ENCODE results near the gene HOXB9. TPM values are rescaled to one million over a fixed set of nuclear protein-coding genes. Genes with fewer than 3 reads are reported as not detected.

HOXB9 gene
- total RNA-seq, 1 donor from 2014 or later = not detected

- no peaks in the 10 kb centered on the region for H3K36me3 ChIP-seq
- TF ChIP-seq, protein P1, sequence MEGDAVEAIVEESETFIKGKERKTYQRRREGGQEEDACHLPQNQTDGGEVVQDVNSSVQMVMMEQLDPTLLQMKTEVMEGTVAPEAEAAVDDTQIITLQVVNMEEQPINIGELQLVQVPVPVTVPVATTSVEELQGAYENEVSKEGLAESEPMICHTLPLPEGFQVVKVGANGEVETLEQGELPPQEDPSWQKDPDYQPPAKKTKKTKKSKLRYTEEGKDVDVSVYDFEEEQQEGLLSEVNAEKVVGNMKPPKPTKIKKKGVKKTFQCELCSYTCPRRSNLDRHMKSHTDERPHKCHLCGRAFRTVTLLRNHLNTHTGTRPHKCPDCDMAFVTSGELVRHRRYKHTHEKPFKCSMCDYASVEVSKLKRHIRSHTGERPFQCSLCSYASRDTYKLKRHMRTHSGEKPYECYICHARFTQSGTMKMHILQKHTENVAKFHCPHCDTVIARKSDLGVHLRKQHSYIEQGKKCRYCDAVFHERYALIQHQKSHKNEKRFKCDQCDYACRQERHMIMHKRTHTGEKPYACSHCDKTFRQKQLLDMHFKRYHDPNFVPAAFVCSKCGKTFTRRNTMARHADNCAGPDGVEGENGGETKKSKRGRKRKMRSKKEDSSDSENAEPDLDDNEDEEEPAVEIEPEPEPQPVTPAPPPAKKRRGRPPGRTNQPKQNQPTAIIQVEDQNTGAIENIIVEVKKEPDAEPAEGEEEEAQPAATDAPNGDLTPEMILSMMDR (IDR thresholded peaks at IDR 0.05) = no peak
- peaks cover 2 to 3% of the 10 kb centered on the region in 2 donors for H3K4me1 ChIP-seq
- peaks cover 13% of the 10 kb centered on the region for H3K27me3 ChIP-seq
- no peak for DNase-seq (ENCODE audit: low spot score in 2 of 2)
- H3K4me3 ChIP-seq = no peak overlapping the region
- no peak overlapping the region for H3K27ac ChIP-seq
- intact Hi-C loops (cut with DNase I) = no loop called here
- no peaks in the 10 kb centered on the region for H3K9me3 ChIP-seq
Observed at GRCh38 chr17:48649741-48650140, 23.6 kb upstream of the HOXB9 start.

GRCh38 chr17:48647963-48648245 is 21.7 kb upstream of the HOXB9 start:
- DNase-seq (ENCODE audit: low spot score in 2 of 2) = no peak
- intact Hi-C loops (cut with DNase I) = no loop called here
- Histone ChIP-seq H3K36me3 (no peaks in the 10 kb centered on the region), H3K4me3 (peak overlapping the region in 1 of 2 donors; percentile 49), H3K27me3 (peaks cover 21% of the 10 kb centered on the region), H3K9me3 (no peaks in the 10 kb centered on the region), H3K27ac (no peak overlapping the region), H3K4me1 (peaks cover 2 to 3% of the 10 kb centered on the region in 2 donors)
- TF ChIP-seq, protein P1 (IDR thresholded peaks at IDR 0.05) = no peak

DNA sequence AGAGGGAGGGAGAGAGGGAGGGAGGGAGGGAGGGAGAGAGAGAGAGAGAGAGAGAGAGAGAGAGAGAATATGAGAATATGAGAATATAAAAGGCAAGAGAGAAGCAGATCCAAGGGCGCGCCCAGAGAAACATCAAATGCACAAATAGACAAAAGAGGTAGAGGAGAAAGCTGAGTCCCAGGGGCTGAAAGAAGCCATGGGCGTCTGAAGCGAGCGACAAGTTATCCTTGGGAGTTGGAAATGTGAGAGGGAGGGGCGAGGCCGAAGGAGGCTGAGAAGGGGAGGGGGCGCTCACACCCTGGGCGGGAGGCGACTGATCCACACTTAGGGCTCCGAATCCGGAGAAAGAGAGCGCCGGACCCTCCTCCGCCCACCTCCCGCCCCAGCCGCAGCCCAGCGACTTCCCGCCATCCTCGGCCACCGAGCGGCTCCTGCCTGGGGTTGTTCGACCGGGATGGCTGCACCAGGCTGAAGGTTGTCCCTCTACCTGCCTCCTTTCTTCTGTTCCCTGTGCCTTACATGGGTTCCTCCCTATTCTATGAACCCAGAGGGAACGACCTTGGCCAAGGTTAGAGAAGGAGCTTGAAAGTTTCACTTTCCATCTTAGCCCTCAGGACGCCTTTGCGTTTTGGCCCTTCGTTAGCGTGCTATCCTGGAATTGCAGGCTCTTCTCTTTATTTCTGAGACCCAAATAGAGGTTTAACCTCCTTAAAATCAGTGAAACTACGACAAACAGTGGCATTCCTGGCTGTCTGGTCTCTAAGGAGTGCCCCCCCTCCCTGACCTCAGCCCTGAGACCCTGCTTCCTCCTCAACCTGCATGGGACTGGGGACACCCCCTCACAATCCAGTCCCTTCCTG is 21.2 kb upstream of the HOXB9 start:
- intact Hi-C loops (cut with DNase I) = no loop called here
- TF ChIP-seq, protein P1 (IDR thresholded peaks at IDR 0.05) = no peak
- Histone ChIP-seq H3K4me1 (peaks cover 2 to 3% of the 10 kb centered on the region in 2 donors), H3K9me3 (no peaks in the 10 kb centered on the region), H3K4me3 (peak overlapping the region; percentile 49 to 58), H3K27ac (no peak overlapping the region), H3K27me3 (peaks cover 27% of the 10 kb centered on the region), H3K36me3 (no peaks in the 10 kb centered on the region)
- no peak for DNase-seq (ENCODE audit: low spot score in 2 of 2)

DNA sequence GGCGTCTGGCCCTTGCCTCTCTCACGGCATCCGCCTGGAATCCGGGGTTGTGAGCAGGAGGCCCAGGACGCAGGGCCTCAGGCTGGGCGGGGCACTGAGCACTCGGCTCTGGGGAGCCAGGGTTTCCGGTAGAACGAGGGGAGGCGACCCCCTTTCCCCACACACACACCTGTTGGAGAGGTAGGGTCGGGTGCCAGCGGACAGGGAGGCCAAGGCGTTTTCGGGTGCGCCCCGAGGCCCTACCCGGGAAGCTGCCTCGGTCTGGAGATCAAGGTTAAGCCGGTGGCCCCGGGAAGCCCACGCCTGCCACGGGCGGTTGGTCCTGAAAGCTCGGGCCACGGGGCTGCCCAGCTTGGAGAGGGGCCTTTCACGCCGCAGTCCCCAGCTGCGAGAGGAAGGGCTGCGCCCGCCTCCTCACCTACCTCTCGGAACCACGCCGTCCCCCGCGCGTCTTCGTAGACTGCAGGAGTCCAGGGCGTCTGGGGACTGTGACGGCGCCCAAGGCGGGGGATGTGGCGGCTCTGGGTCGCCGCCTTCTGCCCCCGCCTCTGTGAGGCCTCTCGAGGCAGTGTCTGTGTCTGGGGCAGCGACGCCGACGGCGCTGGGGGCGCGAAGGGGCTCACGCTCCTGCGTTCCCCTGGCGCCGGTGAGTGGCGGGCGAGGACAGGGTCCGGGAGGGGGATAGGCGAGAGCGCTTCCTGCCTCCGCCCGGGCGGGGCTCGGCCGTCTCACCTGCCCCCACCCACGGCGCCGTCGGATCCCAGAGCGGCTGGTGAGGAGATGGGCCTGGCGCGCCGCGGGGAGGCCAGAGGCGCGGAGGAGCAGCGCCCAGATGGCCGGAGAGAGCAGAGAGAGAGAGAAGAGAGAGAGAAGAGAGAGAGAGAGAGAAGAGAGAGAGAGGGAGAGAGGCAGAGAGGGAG is 20.3 kb upstream of the HOXB9 start:
- H3K4me1 ChIP-seq = peaks cover 2 to 3% of the 10 kb centered on the region in 2 donors
- no peaks in the 10 kb centered on the region for H3K9me3 ChIP-seq
- TF ChIP-seq, protein P1 (IDR thresholded peaks at IDR 0.05) = no peak
- DNase-seq (ENCODE audit: low spot score in 2 of 2) = no peak
- H3K27me3 ChIP-seq = peaks cover 27% of the 10 kb centered on the region
- H3K4me3 ChIP-seq = peak overlapping the region; percentile 15 to 58
- no peak overlapping the region for H3K27ac ChIP-seq
- no peaks in the 10 kb centered on the region for H3K36me3 ChIP-seq
- intact Hi-C loops (cut with DNase I) = no loop called here

GRCh38 chr17:48645639-48646182 is 19.6 kb upstream of the HOXB9 start:
- intact Hi-C loops (cut with DNase I) = no loop called here
- no peak overlapping the region for H3K27ac ChIP-seq
- H3K27me3 ChIP-seq = peaks cover 27% of the 10 kb centered on the region

More at GRCh38 chr17:48645639-48646182, 19.6 kb upstream of the HOXB9 start:
- no peaks in the 10 kb centered on the region for H3K36me3 ChIP-seq
- TF ChIP-seq, protein P1 (IDR thresholded peaks at IDR 0.05) = no peak
- H3K4me3 ChIP-seq = no peak overlapping the region
- peaks cover 2 to 3% of the 10 kb centered on the region in 2 donors for H3K4me1 ChIP-seq
- DNase-seq (ENCODE audit: low spot score in 2 of 2) = no peak
- H3K9me3 ChIP-seq = no peaks in the 10 kb centered on the region

All from ascending aorta (tissue), 2 donors.